ENCODE results near the gene FBXO27. TPM values are rescaled to one million over a fixed set of nuclear protein-coding genes. Genes with fewer than 3 reads are reported as not detected.

FBXO27 gene
- total RNA-seq, 1 donor from 2014 or later = 0.24 TPM

- no peak for ATAC-seq (ENCODE audit: low read depth)
- TF ChIP-seq CTCF (IDR thresholded peaks at IDR 0.05) = no peak
- intact Hi-C loops (cut with micrococcal nuclease) = no loop called here
- DNase-seq = no peak
- ChIA-PET CTCF (no interaction called here), POLR2A (no interaction called here)
- H3K36me3 Mint-ChIP-seq (ENCODE audit: low read depth) = no peaks in the 10 kb centered on the region
- no peak overlapping the region for H3K4me3 Mint-ChIP-seq
- peaks cover 4% of the 10 kb centered on the region for H3K27me3 Mint-ChIP-seq
- no peaks in the 10 kb centered on the region for H3K4me1 Mint-ChIP-seq
- no peak overlapping the region for H3K27ac Mint-ChIP-seq
- no peaks in the 10 kb centered on the region for H3K9me3 Mint-ChIP-seq
Observed at GRCh38 chr19:39009001-39009400, 23.3 kb downstream of the FBXO27 start.

- no peak for TF ChIP-seq CTCF (IDR thresholded peaks at IDR 0.05)
- H3K4me3 Mint-ChIP-seq = no peak overlapping the region
- no peaks in the 10 kb centered on the region for H3K9me3 Mint-ChIP-seq
- H3K27ac Mint-ChIP-seq = no peak overlapping the region
- DNase-seq (no peak), ATAC-seq (ENCODE audit: low read depth) (no peak)
- ChIA-PET CTCF (no interaction called here), POLR2A (no interaction called here)
- H3K36me3 Mint-ChIP-seq (ENCODE audit: low read depth) = no peaks in the 10 kb centered on the region
- H3K4me1 Mint-ChIP-seq = no peaks in the 10 kb centered on the region
- peaks cover 7% of the 10 kb centered on the region for H3K27me3 Mint-ChIP-seq
- intact Hi-C loops (cut with micrococcal nuclease) = no loop called here
Observed at GRCh38 chr19:39008137-39008536, 24.2 kb downstream of the FBXO27 start.

- CTCF ChIA-PET = no interaction called here
- TF ChIP-seq CTCF (IDR thresholded peaks at IDR 0.05) = no peak
Observed at GRCh38 chr19:39007096-39007495, 25.3 kb downstream of the FBXO27 start.

GRCh38 chr19:39004403-39004802, 27.9 kb downstream of the FBXO27 start:
- Mint-ChIP-seq H3K4me1 (no peaks in the 10 kb centered on the region), H3K36me3 (ENCODE audit: low read depth) (no peaks in the 10 kb centered on the region), H3K27me3 (peaks cover 16% of the 10 kb centered on the region), H3K9me3 (no peaks in the 10 kb centered on the region), H3K27ac (no peak overlapping the region), H3K4me3 (no peak overlapping the region)
- no peak for TF ChIP-seq CTCF (IDR thresholded peaks at IDR 0.05)
- ATAC-seq (ENCODE audit: low read depth) = no peak
- intact Hi-C loops (cut with micrococcal nuclease) = no loop called here
- CTCF ChIA-PET = no interaction called here
- DNase-seq = no peak
- POLR2A ChIA-PET = no interaction called here

More at GRCh38 chr19:39007096-39007495, 25.3 kb downstream of the FBXO27 start:
- H3K4me1 Mint-ChIP-seq = no peaks in the 10 kb centered on the region
- intact Hi-C loops (cut with micrococcal nuclease) = no loop called here
- ATAC-seq (ENCODE audit: low read depth) (no peak), DNase-seq (no peak)
- no peak overlapping the region for H3K4me3 Mint-ChIP-seq
- POLR2A ChIA-PET = no interaction called here
- H3K36me3 Mint-ChIP-seq (ENCODE audit: low read depth) = no peaks in the 10 kb centered on the region
- H3K27ac Mint-ChIP-seq = no peak overlapping the region
- H3K27me3 Mint-ChIP-seq = peaks cover 10% of the 10 kb centered on the region
- H3K9me3 Mint-ChIP-seq = no peaks in the 10 kb centered on the region

GRCh38 chr19:39003796-39004195, 28.6 kb downstream of the FBXO27 start:
- H3K36me3 Mint-ChIP-seq (ENCODE audit: low read depth) = no peaks in the 10 kb centered on the region
- H3K27me3 Mint-ChIP-seq = peaks cover 19% of the 10 kb centered on the region
- DNase-seq = no peak
- ChIA-PET CTCF (no interaction called here), POLR2A (no interaction called here)
- H3K9me3 Mint-ChIP-seq = no peaks in the 10 kb centered on the region
- no peak for TF ChIP-seq CTCF (IDR thresholded peaks at IDR 0.05)
- ATAC-seq (ENCODE audit: low read depth) = no peak
- H3K4me1 Mint-ChIP-seq = no peaks in the 10 kb centered on the region
- intact Hi-C loops (cut with micrococcal nuclease) = no loop called here
- no peak overlapping the region for H3K4me3 Mint-ChIP-seq
- H3K27ac Mint-ChIP-seq = no peak overlapping the region
